Caco-2 (cell line): ENCODE results near the gene HDAC4. TPM values are rescaled to one million over a fixed set of nuclear protein-coding genes. Genes with fewer than 3 reads are reported as not detected.

Experiments used
- BruUV-seq: library from RNA; stranded (reverse); fragments of 400-500 nt; replicated peaks from 2 replicates; lab custom pipeline; 2021; lab: Mats Ljungman, UMichigan
- CTCF ChIA-PET: fragments of 300-600 bp; sonication (Branson Sonifier 250); formaldehyde crosslinking; loops from one replicate; lab custom pipeline; 2022; ENCODE audit warnings: antibody characterized with exemption; lab: Charles Lee
- POLR2A ChIA-PET: fragments of 300-600 bp; sonication (Branson Sonifier 250); formaldehyde crosslinking; loops from one replicate; lab custom pipeline; 2022; ENCODE audit warnings: antibody characterized with exemption; lab: Charles Lee
- DNase-seq, 2 experiments: peaks; one replicate each; pipeline versions ENCODE4 v3.0.0 to v3.0.0-alpha.2; 2020 to 2022
- H3K27me3 ChIP-seq: replicated peaks from 2 replicates; pipeline ENCODE4 v1.6.0; 2011; ENCODE audit warnings: low read length; ENCODE audit not compliant: control insufficient read depth, insufficient read depth
- H3K36me3 ChIP-seq: 2 replicates; pipeline ENCODE4 v1.5.1; 2011; ENCODE audit warnings: low read length; ENCODE audit not compliant: control insufficient read depth, insufficient read depth
- H3K4me1 ChIP-seq: fragments of 250-450 bp; sonication (Bioruptor Pico); 2 replicates; pipeline ENCODE4 v1.5.1; 2020; ENCODE audit warnings: mild to moderate bottlenecking
- H3K4me3 ChIP-seq: 2 replicates; pipeline ENCODE4 v1.5.1; 2011; ENCODE audit warnings: low read depth, mild to moderate bottlenecking, control low read depth, low read length
- H3K9me3 ChIP-seq: fragments of 250-450 bp; sonication (Bioruptor Pico); 2 replicates; pipeline ENCODE4 v1.5.1; 2020; ENCODE audit warnings: mild to moderate bottlenecking, moderate library complexity
- H3K27ac Mint-ChIP-seq: one replicate; pipeline ENCODE4 v1.8.0; 2022; ENCODE audit warnings: mixed read lengths; ENCODE audit not compliant: unreplicated experiment
- H3K27me3 Mint-ChIP-seq: one replicate; pipeline ENCODE4 v1.8.0; 2022; ENCODE audit warnings: mixed read lengths; ENCODE audit not compliant: insufficient read depth, unreplicated experiment
- H3K36me3 Mint-ChIP-seq: one replicate; pipeline ENCODE4 v1.8.0; 2022; ENCODE audit warnings: mild to moderate bottlenecking, mixed read lengths; ENCODE audit not compliant: insufficient read depth, unreplicated experiment
- H3K4me1 Mint-ChIP-seq: one replicate; pipeline ENCODE4 v1.8.0; 2022; ENCODE audit warnings: low read depth, mixed read lengths; ENCODE audit not compliant: unreplicated experiment
- H3K4me3 Mint-ChIP-seq: one replicate; pipeline ENCODE4 v1.8.0; 2022; ENCODE audit warnings: mild to moderate bottlenecking, moderate library complexity, mixed read lengths; ENCODE audit not compliant: unreplicated experiment
- H3K9me3 Mint-ChIP-seq: one replicate; pipeline ENCODE4 v1.8.0; 2022; ENCODE audit warnings: mixed read lengths; ENCODE audit not compliant: unreplicated experiment
- intact Hi-C: fragments of 100-400 bp; cut with micrococcal nuclease; formaldehyde crosslinking; loops from one replicate; pipeline ENCODE4 v1.10.0; 2022; ENCODE audit not compliant: unreplicated experiment
- total RNA-seq: library from RNA; stranded (reverse); gene quantifications from 2 replicates; pipeline ENCODE4 v1.2.3, GENCODE V29; 2022
- TF ChIP-seq, protein P1 (sequence below), 2 experiments: fragments of 200-600 bp in 1 of 2; IDR thresholded peaks; 1 replicate in 1 of 2; 2 replicates in 1 of 2; pipeline versions ENCODE4 v1.5.1 to v1.8.0; 2011 to 2022; ENCODE audit warnings: antibody characterized with exemption in 1 of 2, control low read depth in 1 of 2, inconsistent platforms in 1 of 2, low read depth in 1 of 2, low read length in 1 of 2, mild to moderate bottlenecking in 1 of 2, moderate library complexity in 1 of 2; ENCODE audit not compliant: insufficient read depth in 1 of 2, severe bottlenecking in 1 of 2, unreplicated experiment in 1 of 2

Gene HDAC4
- total RNA-seq, 1 experiment from 2014 or later = 15.5 TPM

DNA sequence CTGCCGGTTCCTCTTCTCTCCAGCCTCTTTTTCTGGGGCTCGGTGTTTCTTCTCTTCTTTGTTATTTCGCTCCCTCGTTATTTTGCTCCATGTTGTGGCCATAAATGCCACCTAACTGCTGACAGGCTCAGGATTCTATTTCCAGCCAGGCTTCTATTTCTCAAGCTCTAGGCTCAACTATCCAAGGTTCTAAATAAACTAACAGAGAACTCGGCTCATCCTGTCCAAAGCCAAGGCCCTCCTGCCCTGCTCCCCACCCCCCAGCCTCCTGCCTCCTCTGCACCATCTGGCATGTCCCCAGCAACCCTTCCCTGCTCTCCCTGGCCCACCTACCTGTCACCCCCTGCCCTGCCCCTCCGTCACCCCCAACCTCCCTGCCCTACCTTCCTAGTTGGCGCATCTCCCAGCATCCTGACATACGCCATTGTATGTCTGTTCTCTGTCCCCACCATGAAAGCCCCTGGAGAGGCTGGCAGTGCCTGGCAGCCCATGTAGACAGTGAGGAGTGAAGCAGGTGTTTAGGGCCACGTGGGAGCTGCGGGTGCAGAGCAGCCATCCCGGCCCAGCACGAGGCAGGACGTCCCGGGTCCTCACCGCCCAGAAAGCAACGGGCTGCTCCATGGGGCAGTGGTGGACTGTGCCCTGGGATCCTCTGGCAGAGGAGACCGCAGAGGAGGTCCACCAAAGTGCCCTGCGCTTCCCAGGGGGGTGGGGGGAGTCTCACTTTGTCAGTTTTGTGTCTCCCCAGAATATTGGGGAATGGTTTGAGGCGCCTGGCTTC lies 366.1 kb downstream of the HDAC4 start:
- Histone ChIP-seq H3K36me3 (no peaks in the 10 kb centered on the region), H3K27me3 (no peaks in the 10 kb centered on the region), H3K9me3 (no peaks in the 10 kb centered on the region), H3K4me3 (no peak overlapping the region), H3K4me1 (no peaks in the 10 kb centered on the region)
- DNase-seq = no peak
- intact Hi-C loops = loop anchor here (1.0 kb wide), 1 partner anchor 72 kb away; no protein-coding TSS in a partner anchor
- BruUV-seq = no TSS peak
- TF ChIP-seq, protein P1, sequence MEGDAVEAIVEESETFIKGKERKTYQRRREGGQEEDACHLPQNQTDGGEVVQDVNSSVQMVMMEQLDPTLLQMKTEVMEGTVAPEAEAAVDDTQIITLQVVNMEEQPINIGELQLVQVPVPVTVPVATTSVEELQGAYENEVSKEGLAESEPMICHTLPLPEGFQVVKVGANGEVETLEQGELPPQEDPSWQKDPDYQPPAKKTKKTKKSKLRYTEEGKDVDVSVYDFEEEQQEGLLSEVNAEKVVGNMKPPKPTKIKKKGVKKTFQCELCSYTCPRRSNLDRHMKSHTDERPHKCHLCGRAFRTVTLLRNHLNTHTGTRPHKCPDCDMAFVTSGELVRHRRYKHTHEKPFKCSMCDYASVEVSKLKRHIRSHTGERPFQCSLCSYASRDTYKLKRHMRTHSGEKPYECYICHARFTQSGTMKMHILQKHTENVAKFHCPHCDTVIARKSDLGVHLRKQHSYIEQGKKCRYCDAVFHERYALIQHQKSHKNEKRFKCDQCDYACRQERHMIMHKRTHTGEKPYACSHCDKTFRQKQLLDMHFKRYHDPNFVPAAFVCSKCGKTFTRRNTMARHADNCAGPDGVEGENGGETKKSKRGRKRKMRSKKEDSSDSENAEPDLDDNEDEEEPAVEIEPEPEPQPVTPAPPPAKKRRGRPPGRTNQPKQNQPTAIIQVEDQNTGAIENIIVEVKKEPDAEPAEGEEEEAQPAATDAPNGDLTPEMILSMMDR (IDR thresholded peaks at IDR 0.05; ENCODE audit: insufficient read depth in 1 of 2, low read depth in 1 of 2, low read length in 1 of 2, severe bottlenecking in 1 of 2, unreplicated experiment in 1 of 2) = no peak
- Mint-ChIP-seq H3K27ac (no peak overlapping the region), H3K9me3 (no peaks in the 10 kb centered on the region), H3K4me1 (no peaks in the 10 kb centered on the region), H3K36me3 (no peaks in the 10 kb centered on the region), H3K27me3 (peaks cover 9% of the 10 kb centered on the region), H3K4me3 (no peak overlapping the region)
- POLR2A ChIA-PET = no interaction called here
- CTCF ChIA-PET = no interaction called here

GRCh38 chr2:239033801-239034560 lies 366.8 kb downstream of the HDAC4 start:
- Histone ChIP-seq H3K4me1 (no peaks in the 10 kb centered on the region), H3K4me3 (no peak overlapping the region), H3K36me3 (no peaks in the 10 kb centered on the region), H3K27me3 (no peaks in the 10 kb centered on the region), H3K9me3 (no peaks in the 10 kb centered on the region)
- Mint-ChIP-seq H3K9me3 (no peaks in the 10 kb centered on the region), H3K27me3 (peaks cover 9% of the 10 kb centered on the region), H3K4me1 (no peaks in the 10 kb centered on the region), H3K27ac (no peak overlapping the region), H3K36me3 (no peaks in the 10 kb centered on the region), H3K4me3 (no peak overlapping the region)
- no TSS peak for BruUV-seq
- POLR2A ChIA-PET = no interaction called here
- no peak for DNase-seq
- TF ChIP-seq, protein P1 (IDR thresholded peaks at IDR 0.05; ENCODE audit: insufficient read depth in 1 of 2, low read depth in 1 of 2, low read length in 1 of 2, severe bottlenecking in 1 of 2, unreplicated experiment in 1 of 2) = no peak
- CTCF ChIA-PET = no interaction called here
- intact Hi-C loops = no loop called here

- TF ChIP-seq, protein P1 (IDR thresholded peaks at IDR 0.05; ENCODE audit: insufficient read depth in 1 of 2, low read depth in 1 of 2, low read length in 1 of 2, severe bottlenecking in 1 of 2, unreplicated experiment in 1 of 2) = no peak
- no peak overlapping the region for H3K27ac Mint-ChIP-seq
- H3K36me3 Mint-ChIP-seq = peaks cover 6% of the 10 kb centered on the region
- intact Hi-C loops = no loop called here
- Histone ChIP-seq H3K4me1 (no peaks in the 10 kb centered on the region), H3K27me3 (no peaks in the 10 kb centered on the region), H3K9me3 (no peaks in the 10 kb centered on the region), H3K4me3 (no peak overlapping the region), H3K36me3 (no peaks in the 10 kb centered on the region)
- BruUV-seq = no TSS peak
- ChIA-PET CTCF (no interaction called here), POLR2A (no interaction called here)
- H3K4me1 Mint-ChIP-seq = no peaks in the 10 kb centered on the region
- H3K9me3 Mint-ChIP-seq = no peaks in the 10 kb centered on the region
- H3K27me3 Mint-ChIP-seq = peaks cover 9% of the 10 kb centered on the region
- DNase-seq = no peak
- H3K4me3 Mint-ChIP-seq = no peak overlapping the region
These were observed 370.9 kb downstream of the HDAC4 start for GRCh38 chr2:239029958-239030357.
